ENCODE results near the gene ITPR2. TPM values are rescaled to one million over a fixed set of nuclear protein-coding genes. Genes with fewer than 3 reads are reported as not detected.

The ITPR2 gene
- total RNA-seq, 2 donors from 2014 or later: 14.8 to 74.4 TPM

DNA sequence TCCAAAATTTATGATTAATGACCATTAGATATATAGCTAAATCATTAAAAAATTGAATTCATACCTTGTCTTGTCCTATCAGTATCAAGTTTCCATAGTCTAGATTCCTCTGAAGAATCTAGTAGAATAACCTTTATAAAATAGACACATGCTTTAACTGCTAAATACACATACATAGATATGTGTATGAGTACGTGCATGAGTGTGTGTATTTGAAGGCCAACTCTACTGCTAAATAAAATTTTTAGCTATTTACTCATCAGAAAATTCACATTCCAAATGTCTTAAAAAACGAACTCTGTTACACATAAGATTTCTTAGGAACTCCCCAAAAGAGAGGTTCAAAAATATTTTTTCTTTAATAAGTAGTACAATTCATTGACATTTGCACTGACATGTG is 404.6 kb downstream of the ITPR2 start:
- H3K4me3 Mint-ChIP-seq: no peak overlapping the region
- H3K4me1 Mint-ChIP-seq: peaks cover 11% of the 10 kb centered on the region
- H3K27ac Mint-ChIP-seq: no peak overlapping the region
- no peaks in the 10 kb centered on the region for H3K9me3 Mint-ChIP-seq
- no peak overlapping the region for H3K4me3 ChIP-seq (ENCODE audit: low read length)
- H3K9ac ChIP-seq (ENCODE audit: extremely low read depth, low read length, poor library complexity, severe bottlenecking): no peak overlapping the region
- 78% methylated on average over 1 of the region's 2 CpGs; no CpG with 5 or more reads in 1 of the 2 experiments for WGBS, 2 experiments (ENCODE audit: insufficient coverage in 1 of 2, insufficient read length in 1 of 2)
- DNase-seq: no peak
- H3K36me3 Mint-ChIP-seq (ENCODE audit: low read depth): no peaks in the 10 kb centered on the region
- H3K27me3 Mint-ChIP-seq (ENCODE audit: insufficient read depth): no peaks in the 10 kb centered on the region
- H3K9me3 ChIP-seq (ENCODE audit: control insufficient read depth, low read length): no peaks in the 10 kb centered on the region
- no peaks in the 10 kb centered on the region for H3K36me3 ChIP-seq (ENCODE audit: control insufficient read depth, insufficient read depth, low read length)
- H3K4me1 ChIP-seq (ENCODE audit: control insufficient read depth, insufficient read depth, low read length): peaks cover 4% of the 10 kb centered on the region
- H3K27me3 ChIP-seq (ENCODE audit: control insufficient read depth, insufficient read depth, low read length, poor library complexity, severe bottlenecking): no peaks in the 10 kb centered on the region
- H3K27ac ChIP-seq (ENCODE audit: low read depth, low read length): no peak overlapping the region
- TF ChIP-seq, protein P1, sequence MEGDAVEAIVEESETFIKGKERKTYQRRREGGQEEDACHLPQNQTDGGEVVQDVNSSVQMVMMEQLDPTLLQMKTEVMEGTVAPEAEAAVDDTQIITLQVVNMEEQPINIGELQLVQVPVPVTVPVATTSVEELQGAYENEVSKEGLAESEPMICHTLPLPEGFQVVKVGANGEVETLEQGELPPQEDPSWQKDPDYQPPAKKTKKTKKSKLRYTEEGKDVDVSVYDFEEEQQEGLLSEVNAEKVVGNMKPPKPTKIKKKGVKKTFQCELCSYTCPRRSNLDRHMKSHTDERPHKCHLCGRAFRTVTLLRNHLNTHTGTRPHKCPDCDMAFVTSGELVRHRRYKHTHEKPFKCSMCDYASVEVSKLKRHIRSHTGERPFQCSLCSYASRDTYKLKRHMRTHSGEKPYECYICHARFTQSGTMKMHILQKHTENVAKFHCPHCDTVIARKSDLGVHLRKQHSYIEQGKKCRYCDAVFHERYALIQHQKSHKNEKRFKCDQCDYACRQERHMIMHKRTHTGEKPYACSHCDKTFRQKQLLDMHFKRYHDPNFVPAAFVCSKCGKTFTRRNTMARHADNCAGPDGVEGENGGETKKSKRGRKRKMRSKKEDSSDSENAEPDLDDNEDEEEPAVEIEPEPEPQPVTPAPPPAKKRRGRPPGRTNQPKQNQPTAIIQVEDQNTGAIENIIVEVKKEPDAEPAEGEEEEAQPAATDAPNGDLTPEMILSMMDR (conservative IDR thresholded peaks at IDR 0.05): no peak

DNA sequence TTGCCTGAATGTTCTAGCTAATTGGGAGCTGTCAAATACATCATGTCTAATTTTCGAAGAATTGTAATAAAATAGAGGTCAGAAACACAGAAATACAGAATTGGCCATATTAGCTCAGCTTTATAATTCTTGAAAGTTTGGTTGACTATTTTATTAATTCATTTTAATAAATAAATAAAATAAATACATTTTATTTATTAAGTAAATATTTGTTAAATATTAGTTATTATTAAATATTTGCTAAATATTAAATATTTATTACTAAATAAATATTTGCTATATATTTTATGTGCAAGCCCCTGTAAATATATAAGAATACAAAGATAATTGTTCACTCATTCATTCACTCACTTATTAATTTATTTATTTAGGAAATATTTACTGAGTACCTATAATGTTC is 406.3 kb downstream of the ITPR2 start:
- 100% methylated on average over 1 of the region's 1 CpG; no CpG with 5 or more reads in 1 of the 2 experiments for WGBS, 2 experiments (ENCODE audit: insufficient coverage in 1 of 2, insufficient read length in 1 of 2)

DNA sequence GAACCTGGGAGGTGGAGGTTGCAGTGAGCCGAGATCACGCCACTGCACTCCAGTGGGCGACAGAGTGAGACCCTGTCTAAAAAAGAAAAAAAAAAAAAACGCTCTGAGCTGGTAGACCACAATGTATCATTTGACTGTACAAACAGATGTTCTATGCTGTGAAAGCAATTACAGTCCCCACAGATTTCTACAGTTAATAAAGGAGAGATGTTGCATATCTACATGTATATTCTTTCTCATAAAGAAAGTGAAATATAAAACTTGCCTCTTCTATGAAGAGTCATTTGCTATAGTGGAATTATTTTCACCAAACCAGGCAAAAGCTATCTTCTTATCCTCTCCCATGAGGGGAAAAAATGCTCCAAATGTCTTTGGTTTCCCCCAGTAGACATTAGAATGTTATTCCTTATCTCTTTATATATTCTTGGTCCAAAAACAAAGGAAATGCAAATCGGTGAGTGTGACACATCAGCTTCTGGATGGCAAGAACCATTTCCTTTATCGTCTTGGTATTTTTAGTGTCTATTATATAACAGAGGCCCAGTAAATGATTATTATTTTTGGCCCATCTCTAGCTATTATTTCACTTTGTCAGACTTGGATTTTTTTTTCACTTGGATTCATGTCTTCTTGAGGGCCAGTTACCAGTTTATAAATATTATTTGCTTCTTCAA is 407.3 kb downstream of the ITPR2 start:
- TF ChIP-seq, protein P1 (conservative IDR thresholded peaks at IDR 0.05): peak; percentile 27
- DNase-seq: no peak
- H3K27me3 ChIP-seq (ENCODE audit: control insufficient read depth, insufficient read depth, low read length, poor library complexity, severe bottlenecking): no peaks in the 10 kb centered on the region
- H3K4me3 Mint-ChIP-seq: no peak overlapping the region
- H3K36me3 Mint-ChIP-seq (ENCODE audit: low read depth): no peaks in the 10 kb centered on the region
- H3K27ac Mint-ChIP-seq: no peak overlapping the region
- no peaks in the 10 kb centered on the region for H3K9me3 ChIP-seq (ENCODE audit: control insufficient read depth, low read length)
- no peaks in the 10 kb centered on the region for H3K9me3 Mint-ChIP-seq
- no peak overlapping the region for H3K4me3 ChIP-seq (ENCODE audit: low read length)
- WGBS, 2 experiments (ENCODE audit: insufficient coverage in 1 of 2, insufficient read length in 1 of 2): 95% methylated on average over 6 of the region's 6 CpGs; no CpG with 5 or more reads in 1 of the 2 experiments
- no peaks in the 10 kb centered on the region for H3K27me3 Mint-ChIP-seq (ENCODE audit: insufficient read depth)
- no peaks in the 10 kb centered on the region for H3K36me3 ChIP-seq (ENCODE audit: control insufficient read depth, insufficient read depth, low read length)
- H3K4me1 Mint-ChIP-seq: peaks cover 11% of the 10 kb centered on the region
- H3K9ac ChIP-seq (ENCODE audit: extremely low read depth, low read length, poor library complexity, severe bottlenecking): no peak overlapping the region
- no peak overlapping the region for H3K27ac ChIP-seq (ENCODE audit: low read depth, low read length)
- peaks cover 4% of the 10 kb centered on the region for H3K4me1 ChIP-seq (ENCODE audit: control insufficient read depth, insufficient read depth, low read length)

More for the DNA sequence above, 406.3 kb downstream of the ITPR2 start:
- Mint-ChIP-seq H3K27me3 (ENCODE audit: insufficient read depth) (no peaks in the 10 kb centered on the region), H3K4me1 (peaks cover 11% of the 10 kb centered on the region), H3K27ac (no peak overlapping the region), H3K36me3 (ENCODE audit: low read depth) (no peaks in the 10 kb centered on the region), H3K4me3 (no peak overlapping the region), H3K9me3 (no peaks in the 10 kb centered on the region)
- no peak overlapping the region for H3K27ac ChIP-seq (ENCODE audit: low read depth, low read length)
- no peaks in the 10 kb centered on the region for H3K9me3 ChIP-seq (ENCODE audit: control insufficient read depth, low read length)
- H3K4me1 ChIP-seq (ENCODE audit: control insufficient read depth, insufficient read depth, low read length): peaks cover 4% of the 10 kb centered on the region
- H3K4me3 ChIP-seq (ENCODE audit: low read length): no peak overlapping the region
- DNase-seq: no peak
- H3K9ac ChIP-seq (ENCODE audit: extremely low read depth, low read length, poor library complexity, severe bottlenecking): no peak overlapping the region
- no peaks in the 10 kb centered on the region for H3K36me3 ChIP-seq (ENCODE audit: control insufficient read depth, insufficient read depth, low read length)
- TF ChIP-seq, protein P1 (conservative IDR thresholded peaks at IDR 0.05): no peak
- no peaks in the 10 kb centered on the region for H3K27me3 ChIP-seq (ENCODE audit: control insufficient read depth, insufficient read depth, low read length, poor library complexity, severe bottlenecking)

Data from endodermal cell (in vitro differentiated cells).